ENCODE data around the gene OR52M1.

GRCh38 chr11:4527926-4528325, 17.1 kb upstream of the OR52M1 start:
- TF ChIP-seq OSR1 (CRISPR knock-in tag; IDR thresholded peaks at IDR 0.05) (no peak), RARB (CRISPR knock-in tag; IDR thresholded peaks at IDR 0.05) (no peak), ARNTL (CRISPR knock-in tag; IDR thresholded peaks at IDR 0.05; ENCODE audit: borderline replicate concordance, low read depth) (no peak), GLIS3 (CRISPR knock-in tag; IDR thresholded peaks at IDR 0.05) (no peak), PATZ1 (CRISPR knock-in tag; IDR thresholded peaks at IDR 0.05; ENCODE audit: borderline replicate concordance) (no peak), TSHZ2 (CRISPR knock-in tag; IDR thresholded peaks at IDR 0.05) (no peak), ZNF8 (CRISPR knock-in tag; IDR thresholded peaks at IDR 0.05) (no peak), BACH2 (CRISPR knock-in tag; IDR thresholded peaks at IDR 0.05; ENCODE audit: borderline replicate concordance) (no peak)
- TF ChIP-seq, protein P1, sequence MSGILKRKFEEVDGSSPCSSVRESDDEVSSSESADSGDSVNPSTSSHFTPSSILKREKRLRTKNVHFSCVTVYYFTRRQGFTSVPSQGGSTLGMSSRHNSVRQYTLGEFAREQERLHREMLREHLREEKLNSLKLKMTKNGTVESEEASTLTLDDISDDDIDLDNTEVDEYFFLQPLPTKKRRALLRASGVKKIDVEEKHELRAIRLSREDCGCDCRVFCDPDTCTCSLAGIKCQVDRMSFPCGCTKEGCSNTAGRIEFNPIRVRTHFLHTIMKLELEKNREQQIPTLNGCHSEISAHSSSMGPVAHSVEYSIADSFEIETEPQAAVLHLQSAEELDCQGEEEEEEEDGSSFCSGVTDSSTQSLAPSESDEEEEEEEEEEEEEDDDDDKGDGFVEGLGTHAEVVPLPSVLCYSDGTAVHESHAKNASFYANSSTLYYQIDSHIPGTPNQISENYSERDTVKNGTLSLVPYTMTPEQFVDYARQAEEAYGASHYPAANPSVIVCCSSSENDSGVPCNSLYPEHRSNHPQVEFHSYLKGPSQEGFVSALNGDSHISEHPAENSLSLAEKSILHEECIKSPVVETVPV (CRISPR knock-in tag; IDR thresholded peaks at IDR 0.05) = no peak

Measured in SK-N-SH treated with all-trans-retinoic acid at 6 μM for 48 hours (cell line).